A673 (cell line): ENCODE results near the gene CDK17.

Source experiments
- CTCF ChIP-seq: fragments of 300-800, 200-600 bp; sonication (generic); conservative IDR thresholded peaks from 2 replicates; pipeline ENCODE4 v1.5.1; 2017; ENCODE audit warnings: low read depth, mild to moderate bottlenecking, antibody characterized with exemption, low read length, moderate library complexity, mixed read lengths
- EZH2 ChIP-seq: fragments of 200-600 bp; sonication (generic); IDR thresholded peaks from 2 replicates; pipeline ENCODE4 v1.6.1; 2017; ENCODE audit warnings: borderline replicate concordance, low read depth, mild to moderate bottlenecking, mixed read lengths, antibody characterized with exemption, low read length; ENCODE audit not compliant: poor library complexity, severe bottlenecking

DNA sequence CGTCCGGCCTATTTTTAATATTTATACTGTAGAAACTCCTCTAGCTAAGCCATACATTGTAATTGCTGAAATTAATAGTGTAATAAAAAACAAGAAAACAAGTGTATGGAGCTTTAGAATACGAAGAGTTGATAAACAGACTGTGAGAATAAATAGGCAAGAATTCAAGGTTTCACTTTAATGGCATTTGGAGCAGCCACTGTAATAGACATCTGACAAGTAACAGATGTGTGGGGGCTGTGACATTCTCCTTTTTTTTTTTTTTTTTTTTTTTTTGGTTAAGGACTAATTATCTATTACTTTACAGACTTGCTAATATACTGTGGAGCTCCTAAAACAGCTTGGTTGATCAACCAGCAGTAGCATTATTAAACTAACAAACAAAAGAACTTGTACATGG lies 47.0 kb upstream of the CDK17 start:
- TF ChIP-seq CTCF (no peak), EZH2 (no peak)
